C1 segment of cervical spinal cord (tissue), 14 donors: Measurements from ENCODE around the gene OSM.
A peak's percentile ranks its signal among the peaks of the same experiment; 100 is the strongest.

Experiments used
- DNase-seq, 14 donors: peaks; one replicate each; lab custom pipeline; 2025; lab: John Stamatoyannopoulos, UW

OSM gene

GRCh38 chr22:30285846-30286200 lies 19.2 kb upstream of the OSM start:
- DNase-seq = no peak

DNA sequence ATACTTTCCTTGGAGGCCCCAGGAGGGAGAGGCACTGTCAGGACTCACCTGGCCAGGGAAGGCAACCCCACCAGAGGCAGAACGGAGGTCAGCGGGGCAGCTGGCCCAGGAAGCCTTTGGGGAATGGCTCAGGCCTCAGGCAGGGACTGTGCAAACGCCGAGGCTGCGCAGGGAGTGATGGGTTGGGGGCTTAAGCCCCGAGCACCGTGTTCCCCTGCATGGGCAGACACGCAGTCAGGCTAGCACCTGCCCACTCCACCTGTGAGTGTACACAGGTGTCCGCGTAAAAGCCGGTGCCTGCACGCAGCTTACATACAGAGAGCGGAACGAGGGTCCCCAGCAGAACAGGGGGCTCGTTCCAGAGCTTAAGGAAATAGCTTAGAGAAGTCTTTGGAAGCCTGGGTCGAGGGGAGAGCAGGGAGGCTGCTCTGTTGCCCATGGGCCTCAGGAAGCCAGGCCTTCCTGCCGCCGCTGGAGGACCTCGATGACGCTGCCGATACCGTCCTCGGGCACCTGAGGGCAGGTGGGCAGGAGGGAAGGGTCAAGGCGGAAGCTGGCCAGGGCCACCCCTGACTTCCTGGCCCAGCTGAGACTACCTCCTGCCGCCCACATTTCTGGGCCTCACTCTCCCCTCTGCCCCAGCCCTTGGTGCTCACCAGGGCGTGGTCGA lies 18.7 kb upstream of the OSM start:
- DNase-seq = no peak

- no peak for DNase-seq
Observed at GRCh38 chr22:30284666-30285065, 18.0 kb upstream of the OSM start.

DNA sequence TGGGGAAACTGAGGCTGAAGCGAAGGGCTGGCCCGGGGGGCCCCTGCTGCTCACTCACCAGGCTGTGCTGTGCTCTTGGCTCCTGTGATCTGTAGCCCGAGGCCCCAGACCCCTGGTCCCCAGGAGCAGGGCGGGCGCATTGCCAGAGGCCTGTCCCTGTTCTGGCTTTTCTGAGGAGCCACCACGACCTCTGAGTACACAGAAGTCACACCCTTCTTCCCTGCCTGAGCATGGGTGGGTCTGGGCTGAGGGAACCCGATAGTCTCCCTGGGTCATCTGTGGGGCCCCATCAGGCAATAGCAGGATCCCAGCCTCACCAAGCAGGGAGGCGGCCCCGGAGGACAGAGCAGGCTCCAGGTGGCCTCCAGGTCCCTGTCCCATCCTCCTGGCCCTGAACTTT lies 17.5 kb upstream of the OSM start:
- DNase-seq = no peak

GRCh38 chr22:30283342-30283741 lies 16.7 kb upstream of the OSM start:
- DNase-seq = no peak

- peak in 1 of 14 donors; percentile 13 for DNase-seq
Observed at GRCh38 chr22:30282616-30283046, 16.0 kb upstream of the OSM start.

DNA sequence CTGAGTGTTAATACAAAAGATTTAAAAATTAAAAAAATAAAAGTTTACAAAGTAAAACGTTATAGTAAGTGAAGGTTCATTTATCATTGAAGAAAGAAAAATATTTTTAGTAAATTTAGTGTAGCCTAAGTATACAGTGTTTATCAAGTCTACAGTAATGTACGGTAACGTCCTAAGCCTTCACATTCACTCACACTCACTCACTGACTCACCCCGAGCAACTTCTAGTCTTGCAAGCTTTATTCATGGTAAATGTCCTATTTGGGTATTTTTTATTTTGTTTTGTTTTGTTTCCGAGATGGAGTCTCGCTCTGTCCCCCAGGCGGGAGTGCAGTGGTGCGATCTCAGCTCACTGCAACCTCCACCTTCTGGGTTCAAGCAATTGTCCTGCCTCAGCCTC lies 13.9 kb upstream of the OSM start:
- DNase-seq = no peak

DNA sequence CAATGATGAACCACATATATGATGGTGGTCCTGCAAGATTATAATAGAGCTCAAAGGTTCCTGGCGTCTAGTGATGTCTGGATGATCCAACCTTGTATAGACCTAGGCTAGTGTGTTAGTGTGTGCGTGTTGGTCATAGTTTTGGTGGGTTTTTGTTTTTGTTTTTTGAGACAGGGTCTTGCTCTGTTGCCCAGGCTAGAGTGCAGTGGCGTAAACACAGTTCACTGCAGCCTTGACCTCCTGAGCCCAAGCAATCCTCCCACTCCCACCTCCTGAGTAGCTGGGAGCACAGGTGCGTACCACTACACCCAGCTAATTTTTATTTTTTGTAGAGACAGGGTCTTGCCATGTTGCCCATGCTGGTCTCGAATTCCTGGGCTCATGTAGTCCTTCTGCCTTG lies 13.3 kb upstream of the OSM start:
- DNase-seq = no peak

GRCh38 chr22:30279046-30279788 lies 12.6 kb upstream of the OSM start:
- peak in 4 of 14 donors; percentile 29 to 61 (median 34) for DNase-seq

- DNase-seq = peak in 8 of 14 donors; percentile 10 to 74 (median 26)
Observed at GRCh38 chr22:30277547-30278344, 11.1 kb upstream of the OSM start.

GRCh38 chr22:30276039-30276438 lies 9.4 kb upstream of the OSM start:
- DNase-seq = no peak

DNA sequence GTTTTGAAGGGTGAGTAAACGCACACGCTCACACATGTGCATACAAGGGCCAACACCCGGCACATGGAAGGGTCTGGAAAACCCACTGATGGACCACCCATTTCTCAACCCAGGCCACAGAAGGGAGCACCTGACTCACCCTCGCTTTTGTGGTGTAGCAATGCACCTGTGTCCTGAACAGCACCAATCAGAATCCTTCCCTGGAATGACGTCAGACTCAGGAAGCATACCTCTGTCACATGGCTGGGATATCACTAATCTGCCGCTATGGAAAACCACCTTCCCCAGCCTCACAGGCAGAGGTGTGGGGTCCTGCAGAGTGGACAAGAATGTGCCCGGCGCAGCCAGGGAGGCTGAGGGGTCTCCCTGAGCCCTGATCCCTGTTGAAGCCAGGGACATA lies 9.0 kb upstream of the OSM start:
- DNase-seq = no peak

- no peak for DNase-seq
Observed at GRCh38 chr22:30274437-30274812, 7.8 kb upstream of the OSM start.

DNA sequence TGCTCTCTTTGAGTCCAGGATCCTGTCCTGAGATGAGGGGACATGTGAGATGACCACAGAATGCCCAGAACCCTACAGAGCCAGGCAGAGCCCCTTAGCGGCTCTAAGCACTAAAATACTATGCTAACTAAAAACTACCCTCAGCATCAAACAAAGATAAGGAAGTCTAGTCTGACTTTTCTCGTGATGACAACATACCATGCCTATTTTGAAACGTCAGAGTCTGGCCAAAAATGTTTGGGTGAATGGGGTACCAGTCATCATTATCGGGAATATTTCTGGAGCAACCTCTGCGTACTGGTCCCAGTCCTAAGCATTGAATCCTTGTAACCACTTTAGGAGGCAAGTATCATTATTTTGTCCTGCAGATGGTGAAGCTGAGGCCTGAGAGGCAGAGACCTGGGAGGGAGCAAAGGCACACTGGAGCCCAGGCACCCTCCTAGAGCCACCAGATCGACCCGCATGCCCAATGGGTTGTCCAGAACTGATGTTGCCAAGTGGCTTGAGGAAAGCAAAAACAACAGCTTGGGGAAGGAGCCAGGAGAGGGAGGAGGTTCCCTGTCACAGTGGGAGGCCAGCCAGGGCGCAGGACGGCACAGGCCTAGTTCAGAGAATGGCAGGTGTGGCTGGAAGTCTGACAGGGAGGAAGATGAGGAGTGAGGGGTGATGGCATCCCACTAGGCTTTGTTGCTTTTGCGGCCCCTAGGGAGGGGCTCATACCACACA lies 7.2 kb upstream of the OSM start:
- peak in 1 of 14 donors; percentile 19 for DNase-seq

- no peak for DNase-seq
Observed at GRCh38 chr22:30272781-30273601, 6.3 kb upstream of the OSM start.

DNA sequence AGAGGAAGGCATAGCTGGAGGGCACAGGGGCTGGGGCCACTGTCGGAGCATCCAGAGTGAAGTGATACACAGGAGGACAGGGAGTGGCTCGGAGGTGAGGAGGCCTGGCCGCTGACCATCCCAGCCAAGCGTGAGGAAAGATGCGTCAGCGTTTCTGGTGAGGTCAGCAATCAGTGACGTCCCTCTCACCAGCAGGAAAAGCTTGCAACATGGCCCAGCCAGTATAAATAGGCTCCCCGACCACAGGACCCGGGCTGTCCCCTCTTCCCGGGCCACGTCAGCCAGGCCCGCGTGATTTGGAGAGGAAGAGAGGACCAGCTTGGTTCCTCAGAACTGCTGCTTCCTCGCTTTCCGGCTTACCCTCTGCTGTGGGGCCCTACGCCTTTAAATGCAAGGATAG lies 4.2 kb upstream of the OSM start:
- peak in 10 of 14 donors; percentile 25 to 77 (median 64) for DNase-seq

DNA sequence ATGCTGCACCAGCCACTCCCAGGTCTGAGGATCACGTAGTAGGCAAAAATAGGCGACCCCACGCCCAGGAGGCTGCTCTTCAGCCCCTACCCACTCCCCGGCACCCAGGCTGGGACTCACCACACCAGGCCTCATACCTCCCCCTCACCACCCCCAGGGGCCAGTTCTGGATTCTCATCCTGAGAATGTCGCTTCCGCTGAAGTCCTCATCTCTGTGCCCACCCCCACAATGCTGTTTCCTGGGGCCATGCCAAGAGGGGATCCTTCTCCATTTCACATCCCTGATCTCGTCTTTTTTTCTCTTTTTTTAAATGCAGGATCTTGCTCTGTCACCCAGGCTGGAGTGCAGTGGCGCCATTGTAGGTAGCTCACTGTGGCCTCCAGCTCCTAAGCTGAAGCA lies 1.7 kb upstream of the OSM start:
- DNase-seq = no peak

GRCh38 chr22:30267382-30268302 lies 991 bp upstream of the OSM start:
- no peak for DNase-seq

GRCh38 chr22:30265823-30266444 lies 717 bp downstream of the OSM start:
- peak in 10 of 14 donors; percentile 14 to 60 (median 28) for DNase-seq
